GM12878 (cell line): ENCODE results near the gene CFAP99. TPM values are rescaled to one million over a fixed set of nuclear protein-coding genes. Genes with fewer than 3 reads are reported as not detected.

Experiments used
- ATAC-seq: fragments of 200-7000 bp; cut with Tn5 transposase; 3 replicates; pipeline ENCODE4 v1.9.1; 2020; ENCODE audit warnings: mild to moderate bottlenecking, moderate library complexity
- BruUV-seq: library from RNA; stranded (reverse); fragments of 400-500 nt; replicated peaks from 2 replicates; lab custom pipeline; 2021; lab: Mats Ljungman, UMichigan
- CTCF ChIA-PET: fragments of 300-600 bp; sonication (Branson Sonifier 250); formaldehyde crosslinking; extraction: SDS; loops from one replicate; lab custom pipeline; 2021; ENCODE audit warnings: inconsistent platforms; lab: Yijun Ruan, JAX
- POLR2A ChIA-PET: fragments of 350-600 bp; formaldehyde crosslinking; extraction: SDS; loops from one replicate; lab custom pipeline; 2021; ENCODE audit warnings: inconsistent platforms; lab: Charles Lee
- RAD21 ChIA-PET: fragments of 300-600 bp; sonication (Branson Sonifier 250); formaldehyde crosslinking; loops from one replicate; lab custom pipeline; 2023; ENCODE audit warnings: antibody characterized with exemption; ENCODE audit not compliant: unreplicated experiment; lab: Charles Lee
- SMC1A ChIA-PET: fragments of 300-600 bp; sonication (Branson Sonifier 250); formaldehyde crosslinking; loops from one replicate; lab custom pipeline; 2023; ENCODE audit not compliant: unreplicated experiment, uncharacterized antibody; lab: Charles Lee
- DNase-seq: peaks from one replicate; pipeline ENCODE4 v3.0.0-alpha.2; 2011; ENCODE audit warnings: low read depth, low spot score
- FAIRE-seq: peaks from 3 replicates; lab custom pipeline; 2011; peaks lifted over from hg19 to GRCh38; lab: Jason Lieb, UNC
- H2AFZ ChIP-seq: 2 replicates; pipeline ENCODE4 v1.6.0; 2011; ENCODE audit warnings: low read depth, low read length, control low read depth; ENCODE audit not compliant: control insufficient read depth
- H3K27ac ChIP-seq: 2 replicates; pipeline ENCODE4 v1.5.1; 2011; ENCODE audit warnings: control low read depth; ENCODE audit not compliant: control insufficient read depth, insufficient read depth
- H3K27me3 ChIP-seq, 2 experiments: replicated peaks in 1 of 2; 2 replicates each; pipeline versions ENCODE4 v1.6.0 to v1.6.1; 2011; ENCODE audit warnings: low read length in 1 of 2; ENCODE audit not compliant: control insufficient read depth in 2 of 2, insufficient read depth in 2 of 2
- H3K36me3 ChIP-seq, 2 experiments: 2 replicates each; pipeline ENCODE4 v1.5.1; 2011; ENCODE audit warnings: low read length in 1 of 2; ENCODE audit not compliant: control insufficient read depth in 2 of 2, insufficient read depth in 2 of 2
- H3K4me1 ChIP-seq: 2 replicates; pipeline ENCODE4 v1.6.1; 2011; ENCODE audit warnings: mild to moderate bottlenecking, low read length, moderate library complexity, mixed read lengths; ENCODE audit not compliant: control insufficient read depth, insufficient read depth
- H3K4me2 ChIP-seq: 2 replicates; pipeline ENCODE4 v1.6.0; 2011; ENCODE audit warnings: control low read depth; ENCODE audit not compliant: control insufficient read depth, insufficient read depth
- H3K4me3 ChIP-seq: fragments of 200-600 bp; sonication (generic); 2 replicates; pipeline ENCODE4 v1.5.1; 2016
- H3K79me2 ChIP-seq: 2 replicates; pipeline ENCODE4 v1.6.0; 2011; ENCODE audit warnings: low read length; ENCODE audit not compliant: control insufficient read depth, insufficient read depth
- H3K9ac ChIP-seq: 2 replicates; pipeline ENCODE4 v1.8.0; 2011; ENCODE audit warnings: low read length, control low read depth, mixed read lengths; ENCODE audit not compliant: control insufficient read depth, insufficient read depth
- H3K9me3 ChIP-seq: replicated peaks from 3 replicates; pipeline ENCODE4 v1.5.1; 2011; ENCODE audit warnings: mild to moderate bottlenecking, low read length; ENCODE audit not compliant: control insufficient read depth, insufficient read depth
- H4K20me1 ChIP-seq: 2 replicates; pipeline ENCODE4 v1.6.0; 2011; ENCODE audit not compliant: control insufficient read depth, insufficient read depth
- BMI1 ChIP-seq: fragments of 450-650 bp; IDR thresholded peaks from 2 replicates; pipeline ENCODE4 v1.6.1; 2016; ENCODE audit warnings: mild to moderate bottlenecking, moderate library complexity, borderline replicate concordance
- CTCF ChIP-seq, 3 experiments: IDR thresholded peaks in 2 of 3; conservative IDR thresholded peaks in 1 of 3; 2 replicates each; pipeline ENCODE4 v1.5.1; 2011; ENCODE audit warnings: low read depth in 3 of 3, low read length in 3 of 3, mild to moderate bottlenecking in 3 of 3, control low read depth in 2 of 3, moderate library complexity in 2 of 3, inconsistent platforms in 1 of 3, mixed read lengths in 1 of 3; ENCODE audit not compliant: control insufficient read depth in 2 of 3, insufficient read depth in 1 of 3; ENCODE audit errors: extremely low read depth in 1 of 3
- EED ChIP-seq: sonication (generic); IDR thresholded peaks from 2 replicates; pipeline ENCODE4 v1.6.1; 2016; ENCODE audit warnings: antibody characterized with exemption, low read depth
- EP300 ChIP-seq, 2 experiments: fragments of 150-350 bp in 1 of 2; IDR thresholded peaks; 2 replicates each; pipeline ENCODE4 v1.6.1; 2011 to 2012; ENCODE audit warnings: low read depth in 2 of 2, low read length in 2 of 2, borderline replicate concordance in 1 of 2, improper control_type of control experiment in 1 of 2, inconsistent platforms in 1 of 2; ENCODE audit not compliant: control insufficient read depth in 1 of 2
- FOS ChIP-seq: IDR thresholded peaks from 3 replicates; pipeline ENCODE4 v1.6.1; 2011; ENCODE audit warnings: borderline replicate concordance; ENCODE audit not compliant: insufficient read length; ENCODE audit errors: extremely low read depth
- MEF2A ChIP-seq: IDR thresholded peaks from 2 replicates; pipeline ENCODE4 v1.6.1; 2011; ENCODE audit warnings: low read depth, mild to moderate bottlenecking, low read length, moderate library complexity; ENCODE audit not compliant: insufficient read depth
- TAF1 ChIP-seq: IDR thresholded peaks from 2 replicates; pipeline ENCODE4 v1.6.1; 2011; ENCODE audit warnings: mild to moderate bottlenecking, low read depth, low read length, borderline replicate concordance
- WGBS: methylation state at CpG from one replicate; pipeline ENCODE4 v1.1.6; 2016; ENCODE audit warnings: low lambda C conversion rate; ENCODE audit not compliant: insufficient replicate concordance, insufficient coverage; ENCODE audit errors: missing lambda C conversion rate; 5-methylcytosine and 5-hydroxymethylcytosine counted together
- in situ Hi-C: fragments of 300-500 bp; cut with MboI; formaldehyde crosslinking; loops from 9 replicates; pipeline ENCODE4 v1.14.3; 2018; ENCODE audit warnings: mixed read lengths
- intact Hi-C: fragments of 100-400 bp; cut with micrococcal nuclease; formaldehyde crosslinking; loops from one replicate; pipeline ENCODE4 v1.14.2; 2022; ENCODE audit not compliant: unreplicated experiment
- polyA plus RNA-seq, 11 experiments: library from polyadenylated mRNA; depleted of rRNA in 4 of 11; unstranded in 6 of 11; stranded (reverse) in 5 of 11; fragments of >200 nt; fragmentation: Nextera tagmentation in 4 of 11; fragmentation: Illumina TruSeq in 1 of 11; extraction: Ambion mirVana in 4 of 11; extraction: Trizol in 1 of 11; gene quantifications; 1 replicate in 1 of 11; 2 replicates in 10 of 11; pipeline versions ENCODE4 v1.2.1 to v1.2.3, GENCODE V29; 2011 to 2016; ENCODE audit warnings: inconsistent platforms in 2 of 11, missing spikeins in 2 of 11, low read depth in 1 of 11
- total RNA-seq, 4 experiments: library from RNA; depleted of rRNA in 3 of 4; stranded (reverse); fragments of >200 nt in 3 of 4; fragmentation: Illumina TruSeq in 1 of 4; extraction: Trizol in 1 of 4; gene quantifications; 2 replicates each; pipeline versions ENCODE4 v1.2.1 to v1.2.3, GENCODE V29; 2013 to 2021

Gene CFAP99
- total and polyA plus RNA-seq, 10 of the 15 experiments (the other 5 are each of a cell fraction or from before 2014, with no cell fraction given), result not detected

GRCh38 chr4:2457481-2458295 lies 38.9 kb downstream of the CFAP99 start:
- TF ChIP-seq MEF2A (no peak), BMI1 (no peak), EED (no peak)
- TF ChIP-seq, all 136 proteins: peak for 0
- DNase-seq, result no peak
- Histone ChIP-seq H3K9ac (no peak overlapping the region), H4K20me1 (no peaks in the 10 kb centered on the region), H3K9me3 (no peaks in the 10 kb centered on the region), H2AFZ (no peak overlapping the region), H3K36me3 (no peaks in the 10 kb centered on the region), H3K27me3 (no peaks in the 10 kb centered on the region; a peak in 2 of 4 replicates), H3K4me3 (no peak overlapping the region), H3K4me1 (peaks cover 4% of the 10 kb centered on the region), H3K4me2 (no peak overlapping the region), H3K79me2 (no peaks in the 10 kb centered on the region), H3K27ac (no peak overlapping the region)
- ATAC-seq, result no peak
- SMC1A ChIA-PET, result no interaction called here
- intact Hi-C loops (no loop called here), in situ Hi-C loops (no loop called here)
- WGBS, result 72% methylated on average over 24 of the region's 24 CpGs
- CTCF ChIA-PET, result interaction anchor here (1.8 kb wide), 1 partner anchor 16 kb away, joined by 4 read pairs; no protein-coding TSS in a partner anchor
- FAIRE-seq, result no peak
- POLR2A ChIA-PET, result no interaction called here
- BruUV-seq, result no TSS peak
- RAD21 ChIA-PET, result no interaction called here

- no peaks in the 10 kb centered on the region; a peak in 2 of 4 replicates for H3K27me3 ChIP-seq
- BruUV-seq, result no TSS peak
- no peak overlapping the region for H3K9ac ChIP-seq
- H3K36me3 ChIP-seq, result no peaks in the 10 kb centered on the region
- intact Hi-C loops (no loop called here), in situ Hi-C loops (no loop called here)
- no peaks in the 10 kb centered on the region for H3K79me2 ChIP-seq
- H4K20me1 ChIP-seq, result no peaks in the 10 kb centered on the region
- H3K4me1 ChIP-seq, result peaks cover 4% of the 10 kb centered on the region
- ChIA-PET RAD21 (no interaction called here), POLR2A (interaction anchor here (1.3 kb wide), 1 partner anchor 10 kb away, joined by 3 read pairs; the partner anchor contains the start of gene RNF4), SMC1A (no interaction called here), CTCF (interaction anchor here (1.2 kb wide), 1 partner anchor 11 kb away, joined by 3 read pairs; no protein-coding TSS in a partner anchor)
- FAIRE-seq (no peak), DNase-seq (no peak), ATAC-seq (no peak)
- TF ChIP-seq TAF1 (no peak), FOS (no peak), EP300 (IDR thresholded peaks at IDR 0.05; ENCODE audit: borderline replicate concordance in 1 of 2, control insufficient read depth in 1 of 2, low read depth in 2 of 2, low read length in 2 of 2) (no peak), CTCF (IDR thresholded peaks at IDR 0.05 in 2 of 3, conservative IDR thresholded peaks at IDR 0.05 in 1 of 3; ENCODE audit: control insufficient read depth in 2 of 3, extremely low read depth in 1 of 3, insufficient read depth in 1 of 3, low read depth in 3 of 3, low read length in 3 of 3) (no peak)
- H3K27ac ChIP-seq, result no peak overlapping the region
- 79% methylated on average over 29 of the region's 38 CpGs for WGBS
- H3K9me3 ChIP-seq, result no peaks in the 10 kb centered on the region
- H3K4me3 ChIP-seq, result no peak overlapping the region
- H3K4me2 ChIP-seq, result no peak overlapping the region
- H2AFZ ChIP-seq, result no peak overlapping the region
These were observed 40.1 kb downstream of the CFAP99 start for GRCh38 chr4:2458546-2459491.
